Right lobe of liver (tissue), 6 donors: ENCODE data around the gene CYBRD1. TPM values are rescaled to one million over a fixed set of nuclear protein-coding genes. Genes with fewer than 3 reads are reported as not detected.

Experiments used
- ATAC-seq, 4 donors: fragments of 200-7000 bp; cut with Tn5 transposase; one replicate each; pipeline ENCODE4 v1.9.1; 2020; ENCODE audit warnings: mild to moderate bottlenecking in 4 of 4, moderate library complexity in 4 of 4
- DNase-seq, 3 donors: peaks; one replicate each; pipeline ENCODE4 v3.0.0-alpha.2; 2020
- H3K27ac ChIP-seq, 3 donors: fragments of 200-600 bp; one replicate each; pipeline ENCODE4 v1.8.0; 2022
- H3K27me3 ChIP-seq, 2 donors: fragments of 200-600 bp; one replicate each; pipeline ENCODE4 v1.8.0; 2022
- H3K36me3 ChIP-seq, 4 donors: fragments of 200-600 bp; sonication (generic) in 1 of 4; one replicate each; pipeline versions ENCODE4 v1.5.1 to v1.8.0; 2017 to 2022; ENCODE audit warnings: control low read depth in 1 of 4
- H3K4me1 ChIP-seq, 4 donors: fragments of 200-600 bp; sonication (generic) in 1 of 4; one replicate each; pipeline versions ENCODE4 v1.5.1 to v1.8.0; 2017 to 2022; ENCODE audit warnings: control low read depth in 1 of 4
- H3K4me3 ChIP-seq, 3 donors: fragments of 200-600 bp; one replicate each; pipeline ENCODE4 v1.8.0; 2022
- H3K9me3 ChIP-seq, 4 donors: fragments of 200-600 bp; sonication (generic) in 1 of 4; one replicate each; pipeline versions ENCODE4 v1.5.1 to v1.8.0; 2017 to 2022; ENCODE audit warnings: control low read depth in 1 of 4
- CTCF ChIP-seq, 4 donors: fragments of 200-600 bp in 3 of 4; fragments of 450-650 bp in 1 of 4; IDR thresholded peaks; one replicate each; pipeline versions ENCODE4 v1.5.1 to v1.8.0; 2016 to 2022; ENCODE audit warnings: antibody characterized with exemption in 4 of 4, mild to moderate bottlenecking in 2 of 4
- POLR2A ChIP-seq: fragments of 450-650 bp; IDR thresholded peaks from one replicate; pipeline ENCODE4 v1.6.1; 2017; ENCODE audit warnings: antibody characterized with exemption, mild to moderate bottlenecking
- WGBS: methylation state at CpG from one replicate; pipeline ENCODE4 v1.1.6; 2018; ENCODE audit warnings: low coverage, low lambda C conversion rate; ENCODE audit not compliant: insufficient coverage; ENCODE audit errors: missing lambda C conversion rate; 5-methylcytosine and 5-hydroxymethylcytosine counted together
- intact Hi-C, 2 donors: fragments of 100-400 bp; cut with DNase I; formaldehyde crosslinking; loops; one replicate each; pipeline versions ENCODE4 v1.11.2 to v1.14.1; 2022
- total RNA-seq, 6 experiments: library from RNA; depleted of rRNA in 2 of 6; stranded (reverse); fragments of >200 nt in 2 of 6; fragmentation: NEBNext Ultra II Directional in 3 of 6; extraction: Animal tissue kit (Norgen Biotek cat#: 25700) in 3 of 6; gene quantifications; one replicate each; pipeline versions ENCODE4 v1.1.0 to v1.2.4, GENCODE V29; 2016 to 2023
- donor health status: DM: no; HTN: yes; CAD: no.
- donor health status: DM: no; HTN: no; CAD: no.
- donor health status: DM: no; HTN: no; CAD: no.
- donor health status: DM: no; HTN: yes; CAD: no.
- donor health status: DM: no; HTN: yes; CAD: no.

The CYBRD1 gene
- total RNA-seq, 6 experiments from 2014 or later: 7.3 to 15.1 (median 10.9) TPM

- TF ChIP-seq POLR2A: no peak
- no peak for TF ChIP-seq CTCF (IDR thresholded peaks at IDR 0.05)
- Histone ChIP-seq H3K27me3 (no peaks in the 10 kb centered on the region), H3K27ac (no peak overlapping the region), H3K4me3 (no peak overlapping the region), H3K9me3 (no peaks in the 10 kb centered on the region), H3K36me3 (no peaks in the 10 kb centered on the region), H3K4me1 (peaks cover 0 to 7% (median 2%) of the 10 kb centered on the region in 4 donors)
- intact Hi-C loops: no loop called here
- no peak for DNase-seq
- no CpG with 5 or more reads among the region's 1 CpG for WGBS
- no peak for ATAC-seq
Measured at GRCh38 chr2:171480908-171481307, 41.4 kb upstream of the CYBRD1 start.

GRCh38 chr2:171482308-171482707, 40.0 kb upstream of the CYBRD1 start:
- no peak overlapping the region for H3K27ac ChIP-seq

GRCh38 chr2:171482877-171483276, 39.4 kb upstream of the CYBRD1 start:
- no peak overlapping the region for H3K4me3 ChIP-seq
- no peak for TF ChIP-seq POLR2A
- TF ChIP-seq CTCF (IDR thresholded peaks at IDR 0.05): no peak
- intact Hi-C loops: no loop called here
- 100% methylated on average over 3 of the region's 3 CpGs for WGBS
- H3K4me1 ChIP-seq: peaks cover 0 to 6% (median 0%) of the 10 kb centered on the region in 4 donors
- no peaks in the 10 kb centered on the region for H3K9me3 ChIP-seq
- no peak for ATAC-seq
- DNase-seq: no peak
- no peak overlapping the region for H3K27ac ChIP-seq
- no peaks in the 10 kb centered on the region for H3K27me3 ChIP-seq
- no peaks in the 10 kb centered on the region for H3K36me3 ChIP-seq

More at GRCh38 chr2:171482308-171482707, 40.0 kb upstream of the CYBRD1 start:
- no peaks in the 10 kb centered on the region for H3K9me3 ChIP-seq
- H3K4me1 ChIP-seq: peaks cover 0 to under 1% (median 0%) of the 10 kb centered on the region in 4 donors
- no peak for DNase-seq
- intact Hi-C loops: no loop called here
- H3K27me3 ChIP-seq: no peaks in the 10 kb centered on the region
- ATAC-seq: no peak
- no peaks in the 10 kb centered on the region for H3K36me3 ChIP-seq
- H3K4me3 ChIP-seq: no peak overlapping the region
- TF ChIP-seq CTCF (IDR thresholded peaks at IDR 0.05) (no peak), POLR2A (no peak)

- Histone ChIP-seq H3K27me3 (no peaks in the 10 kb centered on the region), H3K27ac (no peak overlapping the region), H3K4me3 (no peak overlapping the region), H3K4me1 (peaks cover 0 to 12% (median 0%) of the 10 kb centered on the region in 4 donors), H3K9me3 (no peaks in the 10 kb centered on the region), H3K36me3 (no peaks in the 10 kb centered on the region)
- TF ChIP-seq POLR2A (no peak), CTCF (IDR thresholded peaks at IDR 0.05) (no peak)
- WGBS: 68% methylated on average over 2 of the region's 2 CpGs
- intact Hi-C loops: no loop called here
- DNase-seq (no peak), ATAC-seq (no peak)
Measured at GRCh38 chr2:171483793-171484192, 38.5 kb upstream of the CYBRD1 start.

- DNase-seq (no peak), ATAC-seq (no peak)
- H3K4me3 ChIP-seq: no peak overlapping the region
- peaks cover 0 to 12% (median 0%) of the 10 kb centered on the region in 4 donors for H3K4me1 ChIP-seq
- no peaks in the 10 kb centered on the region for H3K9me3 ChIP-seq
- H3K27me3 ChIP-seq: no peaks in the 10 kb centered on the region
- H3K27ac ChIP-seq: no peak overlapping the region
- intact Hi-C loops: no loop called here
- WGBS: 79% methylated on average over 1 of the region's 1 CpG
- H3K36me3 ChIP-seq: no peaks in the 10 kb centered on the region
- no peak for TF ChIP-seq CTCF (IDR thresholded peaks at IDR 0.05)
- TF ChIP-seq POLR2A: no peak
Measured at GRCh38 chr2:171485116-171485515, 37.2 kb upstream of the CYBRD1 start.
